SK-N-SH (cell line): ENCODE results near the gene ZNF597.
"Not testable (repeated sequence)": the region's sequence is repeated elsewhere in the genome, so short reads cannot be mapped to it uniquely, and the experiment has no call there.

Source experiments
- CHD2 ChIP-seq: fragments of 150-350 bp; IDR thresholded peaks from 2 replicates; pipeline ENCODE4 v1.6.1; 2018; ENCODE audit warnings: low read length; ENCODE audit not compliant: partially characterized antibody
- FOSL2 ChIP-seq: IDR thresholded peaks from 2 replicates; pipeline ENCODE4 v1.4.0; 2012; ENCODE audit warnings: low read depth, mild to moderate bottlenecking, moderate library complexity, borderline replicate concordance
- GATA2 ChIP-seq: sonication (generic); formaldehyde crosslinking; IDR thresholded peaks from 2 replicates; pipeline ENCODE4 v1.5.0; 2020; ENCODE audit warnings: mild to moderate bottlenecking, missing genetic modification reagents
- MEF2A ChIP-seq: IDR thresholded peaks from 2 replicates; pipeline ENCODE4 v1.4.0; 2012; ENCODE audit warnings: low read depth, borderline replicate concordance
- NFIC ChIP-seq: IDR thresholded peaks from 2 replicates; pipeline ENCODE4 v1.4.0; 2012; ENCODE audit warnings: borderline replicate concordance
- POLR2AphosphoS5 ChIP-seq: IDR thresholded peaks from 2 replicates; pipeline ENCODE4 v1.6.1; 2012; ENCODE audit warnings: low read depth, low read length
- SIN3A ChIP-seq: IDR thresholded peaks from 2 replicates; pipeline ENCODE4 v1.6.1; 2012; ENCODE audit warnings: low read depth, mild to moderate bottlenecking, low read length, moderate library complexity, borderline replicate concordance
- TF ChIP-seq, protein P1 (sequence below): fragments of 200-600 bp; sonication (generic); IDR thresholded peaks from 2 replicates; pipeline ENCODE4 v1.6.1; 2017; ENCODE audit warnings: antibody characterized with exemption, mild to moderate bottlenecking, moderate library complexity

DNA sequence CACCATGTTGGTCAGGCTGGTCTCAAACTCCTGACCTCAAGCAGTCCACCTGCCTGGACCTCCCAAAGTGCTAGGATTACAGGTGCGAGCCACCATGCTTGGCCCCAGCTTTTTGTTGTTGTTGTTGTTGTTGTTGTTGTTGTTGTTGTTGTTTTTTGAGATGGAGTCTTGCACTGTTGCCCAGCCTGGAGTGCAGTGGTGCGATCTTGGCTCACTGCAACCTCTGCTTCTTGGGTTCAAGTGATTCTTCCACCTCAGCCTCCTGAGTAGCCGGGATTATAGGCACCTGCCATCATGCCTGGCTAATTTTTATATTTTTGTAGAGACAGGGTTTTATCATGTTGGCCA, 30.3 kb upstream of the ZNF597 start:
- TF ChIP-seq POLR2AphosphoS5; SIN3A; MEF2A; CHD2; NFIC; GATA2 (CRISPR knock-in tag); FOSL2: not testable (repeated sequence)
- TF ChIP-seq, protein P1, sequence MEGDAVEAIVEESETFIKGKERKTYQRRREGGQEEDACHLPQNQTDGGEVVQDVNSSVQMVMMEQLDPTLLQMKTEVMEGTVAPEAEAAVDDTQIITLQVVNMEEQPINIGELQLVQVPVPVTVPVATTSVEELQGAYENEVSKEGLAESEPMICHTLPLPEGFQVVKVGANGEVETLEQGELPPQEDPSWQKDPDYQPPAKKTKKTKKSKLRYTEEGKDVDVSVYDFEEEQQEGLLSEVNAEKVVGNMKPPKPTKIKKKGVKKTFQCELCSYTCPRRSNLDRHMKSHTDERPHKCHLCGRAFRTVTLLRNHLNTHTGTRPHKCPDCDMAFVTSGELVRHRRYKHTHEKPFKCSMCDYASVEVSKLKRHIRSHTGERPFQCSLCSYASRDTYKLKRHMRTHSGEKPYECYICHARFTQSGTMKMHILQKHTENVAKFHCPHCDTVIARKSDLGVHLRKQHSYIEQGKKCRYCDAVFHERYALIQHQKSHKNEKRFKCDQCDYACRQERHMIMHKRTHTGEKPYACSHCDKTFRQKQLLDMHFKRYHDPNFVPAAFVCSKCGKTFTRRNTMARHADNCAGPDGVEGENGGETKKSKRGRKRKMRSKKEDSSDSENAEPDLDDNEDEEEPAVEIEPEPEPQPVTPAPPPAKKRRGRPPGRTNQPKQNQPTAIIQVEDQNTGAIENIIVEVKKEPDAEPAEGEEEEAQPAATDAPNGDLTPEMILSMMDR = not testable (repeated sequence)
